Liver (tissue), 1 donor: ENCODE results near the gene SEMA6B.

ENCODE experiments used
- HNF4G ChIP-seq: IDR thresholded peaks from 2 replicates; pipeline ENCODE4 v1.6.1; 2016; ENCODE audit warnings: antibody characterized with exemption
- TAF1 ChIP-seq: conservative IDR thresholded peaks from 2 replicates; pipeline ENCODE4 v1.6.1; 2016; ENCODE audit warnings: antibody characterized with exemption, mild to moderate bottlenecking
- donor health status: healthy.

DNA sequence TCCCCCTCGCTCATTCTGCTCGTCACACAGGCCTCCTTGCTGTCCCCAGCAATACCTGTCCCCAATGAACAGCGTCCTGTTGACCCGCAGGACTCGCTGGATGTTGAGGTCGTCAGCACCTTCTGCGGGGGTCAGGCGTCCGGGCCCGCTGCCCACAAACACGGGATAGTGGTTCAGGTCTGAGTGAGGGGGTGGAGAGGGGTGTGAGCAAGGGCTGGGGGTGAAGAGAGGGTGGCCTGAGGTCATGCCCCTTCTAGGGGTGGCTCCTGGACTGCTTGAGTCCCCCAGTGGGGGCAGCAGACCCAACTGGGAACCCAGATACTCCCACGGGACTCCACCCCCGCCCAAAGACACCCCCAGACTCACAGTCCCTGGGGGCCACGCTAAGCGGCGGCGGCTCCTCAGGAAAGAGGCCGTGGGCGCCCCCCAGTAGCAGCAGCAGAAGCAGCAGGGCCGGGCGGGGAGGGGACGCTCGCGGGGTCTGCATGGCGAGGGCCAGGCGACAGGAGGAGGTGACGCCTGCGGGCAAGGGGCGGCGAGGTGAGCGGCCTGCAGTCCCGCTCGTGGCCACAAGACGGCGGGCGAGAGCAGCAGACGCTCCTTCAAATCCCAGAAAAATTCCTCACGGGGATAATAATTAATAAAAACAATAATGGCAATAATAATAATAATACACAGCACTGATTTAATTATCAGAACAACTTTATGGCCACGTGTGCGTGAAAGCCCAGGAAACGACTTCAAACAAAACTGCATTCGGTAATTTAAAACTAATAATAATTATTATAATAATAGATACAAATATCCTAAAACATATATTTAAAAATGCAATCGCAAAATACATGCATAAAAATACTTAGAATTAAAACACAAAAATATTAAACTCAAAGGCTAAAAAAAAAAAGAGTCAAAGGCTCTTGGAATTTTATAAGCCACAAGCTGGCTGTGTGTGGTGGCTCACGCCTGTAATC is 1.2 kb downstream of the SEMA6B start:
- TF ChIP-seq HNF4G (no peak), TAF1 (no peak)
